Measurements from ENCODE around the gene NOXRED1.

GRCh38 chr14:77369285-77369684 is 54.0 kb downstream of the NOXRED1 start:
- TF ChIP-seq CTCF (IDR thresholded peaks at IDR 0.05; ENCODE audit: low read depth, low read length): no peak
- no peak for TF ChIP-seq EZH2phosphoT487 (IDR thresholded peaks at IDR 0.05; ENCODE audit: low read depth)
